NOMO-1 treated with DMSO at 0.1 percent for 48 hours (cell line): ENCODE results near the gene PC.

Experiments
- DNase-seq: peaks from one replicate; lab custom pipeline; 2025; ENCODE audit not compliant: unreplicated experiment; lab: John Stamatoyannopoulos, UW

The PC gene

DNA sequence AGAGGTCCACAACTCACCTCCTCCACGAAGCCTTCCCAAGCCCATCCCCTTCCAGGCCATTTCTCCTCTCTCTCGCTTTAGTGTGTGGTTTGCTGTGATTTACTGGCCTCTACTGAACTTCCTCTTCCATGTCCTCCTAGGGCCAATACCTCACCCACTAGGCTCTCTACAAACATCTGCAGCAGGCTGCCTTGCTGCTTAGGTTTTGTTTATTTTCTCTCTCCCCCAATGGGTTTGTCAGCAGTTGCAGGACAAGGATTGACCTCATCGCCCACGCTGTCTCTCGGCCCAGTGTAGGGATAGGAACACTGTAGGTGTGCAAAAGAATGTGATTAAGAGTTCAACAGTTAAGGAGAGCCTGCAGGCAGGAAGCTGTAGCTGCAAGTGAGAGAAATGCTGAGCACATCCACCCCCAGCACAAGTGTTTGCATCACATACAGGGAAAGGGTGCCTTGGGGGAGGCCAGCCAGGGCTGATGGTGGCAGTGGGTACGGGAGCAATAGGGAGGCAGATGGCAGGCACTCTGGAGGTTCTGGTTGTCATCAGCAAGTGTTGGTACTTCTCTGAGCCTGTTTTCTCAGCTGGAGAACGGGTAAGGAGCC lies 1.4 kb downstream of the PC start:
- DNase-seq, result peak; percentile 77

DNA sequence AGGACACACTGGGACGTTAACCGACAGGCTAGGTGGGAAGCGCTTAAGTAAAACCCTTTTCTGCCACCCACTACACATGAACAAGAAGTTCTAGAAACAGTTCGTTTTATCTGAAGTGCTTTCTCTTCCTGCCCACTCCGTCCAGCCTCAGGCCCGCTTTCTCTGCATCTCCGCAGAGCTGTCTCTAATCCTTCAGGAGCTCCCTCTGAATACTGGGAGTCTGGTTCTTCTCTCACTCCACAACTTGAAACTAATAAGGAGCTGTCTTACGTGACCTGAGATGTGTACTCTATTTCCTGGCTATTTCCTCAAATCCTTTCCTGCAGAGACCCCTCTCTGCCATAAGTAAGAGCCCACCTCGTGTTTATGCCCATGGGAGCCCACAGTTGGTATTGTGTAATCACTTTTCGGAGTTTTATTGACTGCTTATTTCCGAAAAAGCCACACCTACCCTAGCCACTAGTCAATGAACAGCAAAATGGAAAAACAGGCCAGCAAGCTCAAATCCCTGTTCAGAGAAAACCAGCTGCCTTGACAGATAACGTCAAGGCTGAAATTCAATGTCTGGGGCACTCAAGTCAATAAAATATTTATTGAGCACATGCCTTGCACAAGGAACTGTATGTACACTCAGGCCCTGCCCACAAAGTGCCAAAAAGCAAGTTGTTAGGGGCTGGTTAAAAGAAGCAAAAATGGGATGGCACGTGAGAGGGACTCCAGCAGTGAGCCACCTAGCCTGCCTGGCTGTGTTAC lies 4.9 kb downstream of the PC start:
- DNase-seq, result no peak

DNA sequence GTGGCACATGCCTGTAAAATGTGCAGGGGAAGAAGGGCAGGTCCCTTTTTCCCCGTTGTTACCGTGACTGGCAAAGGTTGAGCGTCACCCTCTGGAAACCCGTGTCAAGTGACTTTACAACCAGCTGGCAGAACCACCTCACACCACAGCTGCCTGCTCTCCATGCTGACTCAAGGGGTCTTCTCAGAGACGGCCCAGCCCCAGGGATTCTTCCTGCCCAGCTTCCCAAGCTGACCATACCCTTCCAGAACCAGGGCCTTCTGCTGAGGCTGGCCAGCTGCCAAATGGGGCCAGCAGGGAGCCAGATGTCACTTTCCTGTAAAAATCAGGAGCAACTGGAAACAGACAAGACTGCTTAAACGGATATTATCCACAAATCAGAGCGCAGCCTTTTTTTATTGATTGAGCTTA lies 6.3 kb downstream of the PC start:
- DNase-seq, result no peak

DNA sequence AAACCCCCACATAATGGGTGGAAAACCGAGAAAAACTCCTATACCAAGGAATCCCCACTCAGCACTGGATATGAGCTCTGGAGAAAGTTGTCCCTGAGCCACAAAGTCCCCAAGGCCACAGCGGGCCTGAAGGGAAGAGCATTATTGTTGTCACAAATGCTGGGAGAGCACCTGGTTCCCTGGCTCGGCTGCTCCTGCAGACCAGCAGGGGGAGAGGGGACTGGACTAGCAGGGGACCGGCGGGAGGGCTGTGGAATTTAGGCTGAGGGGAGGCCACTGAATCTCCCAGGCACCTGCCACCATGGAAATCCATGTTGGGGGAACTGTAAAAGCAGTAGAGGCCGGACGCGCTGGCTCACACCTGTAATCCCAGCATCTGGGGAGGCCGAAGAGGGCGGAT lies 7.0 kb downstream of the PC start:
- no peak for DNase-seq

DNA sequence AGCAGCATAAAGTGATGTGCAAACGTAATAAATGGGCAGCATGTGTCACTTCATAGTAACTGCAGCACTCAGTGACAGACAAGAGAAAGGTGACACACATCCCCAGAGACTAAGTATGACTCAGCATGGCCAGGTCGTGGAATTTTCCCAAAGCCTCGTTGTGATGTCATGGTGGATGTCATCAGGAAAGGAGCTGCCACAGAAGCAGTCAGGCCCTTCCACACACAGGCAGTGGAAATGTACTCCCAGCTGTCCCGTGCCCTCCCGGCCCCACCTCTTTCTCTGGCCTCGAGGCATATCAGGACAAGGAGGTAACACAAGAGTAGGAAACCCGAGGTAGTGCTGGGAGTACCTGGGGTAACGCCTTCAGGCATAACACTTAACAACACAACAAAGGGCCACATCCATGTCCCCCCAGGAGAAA lies 8.1 kb downstream of the PC start:
- DNase-seq, result no peak

DNA sequence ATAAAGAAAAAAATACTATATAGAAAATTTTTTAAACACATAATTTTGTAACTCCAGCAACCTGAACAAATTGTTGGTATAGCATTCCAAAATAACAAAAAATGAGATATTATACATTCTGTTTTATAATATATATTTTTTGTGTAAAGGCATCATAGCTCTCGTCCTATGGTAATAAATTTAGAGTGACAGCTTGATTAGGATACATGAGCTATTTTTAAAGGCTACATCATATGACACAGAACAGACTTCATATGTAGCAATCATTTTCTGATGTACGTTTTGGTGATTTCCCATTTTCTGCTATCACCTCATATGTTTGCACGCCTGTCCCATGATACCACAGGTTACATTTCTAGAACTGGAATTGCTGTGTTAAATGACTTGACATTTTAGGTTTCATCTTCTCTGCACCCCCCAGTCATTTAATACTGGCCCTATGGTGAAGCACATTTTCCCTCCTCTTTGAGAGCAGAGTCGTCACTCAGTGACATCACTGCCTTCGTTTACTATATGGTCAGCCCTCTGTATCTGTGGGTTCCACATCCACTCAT lies 19.5 kb downstream of the PC start:
- DNase-seq, result no peak

DNA sequence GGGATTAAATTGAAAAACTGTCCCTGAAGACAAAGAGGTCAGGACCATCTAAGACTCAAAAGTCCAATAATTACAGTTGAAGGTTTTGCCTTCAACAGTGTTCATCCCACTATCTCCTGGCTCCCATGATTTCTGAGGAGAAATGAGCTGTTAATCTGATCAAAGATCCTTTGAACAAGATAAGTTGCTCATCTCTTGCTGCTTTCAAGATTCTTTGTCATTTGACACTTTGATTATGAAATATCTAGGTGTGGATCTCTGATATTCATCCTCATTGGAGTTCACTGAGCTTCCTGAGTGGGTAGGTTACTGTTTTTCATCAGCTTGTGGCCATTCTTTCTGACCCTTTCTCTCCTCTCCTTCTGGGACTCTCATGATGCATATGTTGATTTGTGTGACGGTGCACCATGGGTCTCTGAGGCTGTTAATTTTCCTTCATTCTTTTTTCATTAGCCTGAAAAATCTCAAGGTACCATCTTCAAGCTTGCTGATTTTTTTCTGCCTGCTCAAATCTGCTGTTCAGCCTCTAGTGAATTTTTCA lies 20.9 kb downstream of the PC start:
- DNase-seq, result no peak

DNA sequence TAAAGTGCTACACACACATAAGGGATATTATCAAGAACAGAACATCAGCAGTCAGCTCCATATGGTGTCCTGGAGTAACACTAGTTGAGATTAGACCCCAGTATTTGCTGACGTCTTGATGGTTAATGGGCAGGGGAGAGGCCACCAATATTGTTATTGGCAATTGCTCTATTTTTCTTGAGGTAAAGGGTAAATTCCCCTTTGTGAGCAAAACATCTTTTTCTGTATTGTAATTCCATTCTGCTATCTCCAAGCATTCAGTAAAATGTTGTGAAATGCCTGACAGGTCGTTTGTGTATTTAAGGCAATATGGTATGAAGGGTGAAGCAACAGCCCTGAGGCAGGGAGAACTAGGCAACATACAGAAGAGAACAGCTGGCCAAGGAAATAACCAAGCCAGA lies 21.9 kb downstream of the PC start:
- no peak for DNase-seq

DNA sequence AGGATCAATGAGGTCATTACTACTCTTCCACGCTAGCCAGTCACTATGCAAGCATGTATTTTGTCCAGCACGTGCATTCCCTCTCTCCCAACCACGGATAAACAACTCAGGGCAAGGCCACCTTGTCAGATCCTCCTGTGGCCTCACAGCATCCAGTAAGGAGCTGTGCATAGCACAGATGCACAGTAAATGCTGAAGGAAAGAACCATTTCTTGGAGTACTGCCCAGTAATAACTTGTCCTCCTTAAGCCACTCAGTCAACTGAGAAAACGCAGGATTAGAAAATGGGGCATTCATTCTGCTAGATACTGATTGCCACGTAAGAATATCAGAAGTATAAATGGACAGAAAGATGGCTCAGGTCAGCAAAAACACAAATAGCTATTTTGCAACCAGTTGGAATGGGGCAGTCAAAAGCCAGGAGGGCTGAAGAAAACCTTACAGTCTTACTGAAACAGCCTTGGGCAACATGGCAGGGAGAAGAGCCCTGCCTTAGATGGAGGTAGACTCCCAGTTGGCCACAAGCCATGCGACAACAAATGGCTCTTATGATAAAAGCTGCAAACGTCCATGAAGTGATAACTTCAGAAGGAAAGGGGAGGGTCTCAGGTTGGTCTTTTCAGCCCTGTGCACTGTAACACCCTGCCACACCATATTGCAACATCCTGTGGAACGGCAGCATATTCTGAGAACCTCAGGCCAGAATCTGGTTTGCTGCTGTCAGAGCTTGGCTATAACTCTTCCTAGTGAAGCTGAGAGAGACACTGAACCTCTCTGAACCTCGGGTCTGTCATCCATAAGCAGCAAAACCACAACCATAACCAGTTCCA lies 23.0 kb downstream of the PC start:
- no peak for DNase-seq

DNA sequence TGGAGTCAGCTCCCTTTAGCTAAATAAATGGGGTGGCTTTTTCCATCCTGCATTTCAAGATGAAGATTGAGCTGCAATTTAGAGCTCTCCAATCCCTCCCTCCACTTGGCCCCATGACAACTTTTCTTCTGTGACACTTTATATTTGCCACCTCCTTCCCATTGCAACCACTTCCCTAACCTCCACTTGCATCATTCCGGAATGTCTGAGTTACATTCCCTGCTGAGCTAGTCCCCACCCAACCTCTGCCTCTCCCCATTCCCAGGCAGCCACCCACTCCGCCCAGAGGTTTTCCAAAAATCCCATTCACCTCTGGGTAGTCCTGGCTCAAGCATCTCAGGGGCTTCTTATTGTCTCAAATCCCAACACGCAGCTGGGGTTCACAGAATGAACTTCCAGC lies 24.7 kb downstream of the PC start:
- DNase-seq, result no peak

DNA sequence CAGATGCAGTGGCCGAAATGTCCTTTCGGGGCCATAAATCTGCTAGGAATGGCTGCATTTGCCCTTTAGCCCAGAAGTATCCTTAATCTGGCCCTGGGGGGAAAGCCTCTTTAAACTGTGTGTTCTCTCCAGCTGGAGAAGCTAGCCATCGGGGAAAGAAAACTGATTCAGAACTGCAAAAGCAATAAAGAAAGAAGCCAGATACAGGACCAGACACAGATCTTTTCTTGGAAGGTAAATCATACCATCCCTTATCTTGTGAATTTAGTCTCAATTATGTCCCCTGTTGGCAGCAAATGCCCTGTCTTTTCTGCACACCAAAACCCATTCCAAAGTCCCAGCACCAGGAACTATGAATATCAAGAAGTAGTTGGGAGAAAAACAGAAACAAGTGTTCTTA lies 25.6 kb downstream of the PC start:
- DNase-seq, result no peak

DNA sequence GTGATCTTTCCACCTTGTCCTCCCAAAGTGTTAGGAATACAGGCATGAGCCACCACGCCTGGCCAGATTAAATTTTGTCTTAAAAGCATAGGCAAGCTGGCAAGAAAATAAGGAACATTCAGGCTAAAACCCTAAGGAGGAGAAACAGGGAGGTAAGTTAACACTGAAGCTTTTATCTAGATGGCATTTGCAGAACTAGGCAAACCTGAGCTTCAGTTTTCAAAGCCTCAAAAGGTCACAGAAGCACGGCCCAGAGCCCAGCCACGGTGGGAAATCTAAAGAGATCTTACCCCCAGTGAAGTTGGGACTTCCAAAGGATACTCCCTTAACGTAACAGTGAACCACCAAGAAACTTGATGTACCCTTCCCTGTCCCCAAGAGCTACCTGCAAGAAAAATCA lies 28.4 kb downstream of the PC start:
- no peak for DNase-seq

DNA sequence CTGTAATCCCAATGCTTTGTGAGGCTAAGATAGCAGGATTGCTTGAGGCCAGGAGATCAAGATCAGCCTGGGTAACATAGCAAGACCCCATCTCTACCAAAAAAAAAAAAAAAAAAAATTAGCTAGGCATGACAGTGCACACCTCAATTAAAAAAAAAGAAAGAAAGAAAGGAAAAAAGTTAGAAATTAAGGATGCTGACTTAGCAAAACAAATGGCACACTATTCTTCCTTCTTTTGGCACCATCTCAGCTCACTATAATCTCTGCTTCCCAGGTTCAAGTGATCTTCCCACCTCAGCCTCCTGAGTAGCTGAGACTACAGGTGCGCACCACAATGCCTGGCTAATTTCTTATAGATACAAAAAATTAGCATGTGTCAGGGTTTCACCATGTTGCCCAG lies 33.9 kb downstream of the PC start:
- no peak for DNase-seq

DNA sequence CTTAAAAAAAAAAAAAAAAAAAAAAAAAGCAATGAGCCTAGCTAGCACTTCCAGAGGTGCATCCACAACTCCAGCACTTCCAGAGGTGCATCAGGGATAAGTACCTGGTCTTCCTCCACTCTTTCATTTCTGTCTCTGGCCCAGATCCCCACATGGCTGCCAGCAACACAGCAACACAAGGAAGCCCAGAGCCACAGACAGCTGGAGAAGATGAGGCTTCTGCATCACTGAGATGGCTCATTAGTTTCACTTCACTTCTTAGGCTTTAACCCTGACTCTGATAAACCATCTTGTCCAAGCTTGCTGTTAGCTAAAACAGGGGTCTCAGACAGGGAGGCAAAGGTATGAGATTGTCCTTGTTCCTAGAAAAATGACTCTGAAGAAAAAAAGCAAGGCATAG lies 35.6 kb downstream of the PC start:
- DNase-seq, result peak; percentile 45

DNA sequence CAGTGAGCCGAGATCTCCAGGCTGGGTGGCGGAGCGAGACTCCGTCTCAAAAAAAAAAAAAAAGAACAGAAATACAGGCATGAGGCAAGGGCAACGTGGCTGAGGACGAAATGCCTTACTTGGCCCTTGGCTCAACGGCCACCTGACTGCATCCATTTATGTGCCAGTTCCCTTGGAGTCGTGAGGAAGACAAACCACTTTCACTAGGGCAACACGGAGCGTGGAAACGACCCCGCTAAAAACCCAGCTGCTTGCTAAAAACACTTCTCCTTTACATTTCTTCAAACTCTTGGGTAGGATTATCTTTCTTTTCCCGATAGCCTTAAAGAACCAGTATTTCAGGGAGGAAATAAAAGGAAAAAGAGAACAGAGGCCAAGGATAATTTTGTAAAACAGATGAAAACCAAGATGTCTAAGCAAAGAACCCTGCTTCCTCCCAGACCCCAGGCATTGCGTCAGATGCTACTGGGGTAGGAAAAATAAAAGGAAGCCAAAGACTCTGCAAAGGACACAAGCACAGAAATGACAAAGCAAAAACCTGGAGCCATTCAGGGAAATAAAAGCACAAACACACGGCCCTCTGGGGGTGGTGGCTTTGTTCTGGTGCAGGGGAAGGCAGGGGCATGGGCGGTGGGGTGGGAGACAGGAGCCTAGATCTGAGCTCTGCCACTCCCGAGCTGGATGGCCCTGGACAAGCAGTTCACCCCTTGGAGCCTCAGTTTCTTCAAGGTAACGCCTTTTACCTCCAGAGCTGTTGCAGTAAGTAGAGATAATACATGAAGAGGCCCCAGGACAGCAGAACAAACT lies 37.0 kb downstream of the PC start:
- peak; percentile 71 for DNase-seq

DNA sequence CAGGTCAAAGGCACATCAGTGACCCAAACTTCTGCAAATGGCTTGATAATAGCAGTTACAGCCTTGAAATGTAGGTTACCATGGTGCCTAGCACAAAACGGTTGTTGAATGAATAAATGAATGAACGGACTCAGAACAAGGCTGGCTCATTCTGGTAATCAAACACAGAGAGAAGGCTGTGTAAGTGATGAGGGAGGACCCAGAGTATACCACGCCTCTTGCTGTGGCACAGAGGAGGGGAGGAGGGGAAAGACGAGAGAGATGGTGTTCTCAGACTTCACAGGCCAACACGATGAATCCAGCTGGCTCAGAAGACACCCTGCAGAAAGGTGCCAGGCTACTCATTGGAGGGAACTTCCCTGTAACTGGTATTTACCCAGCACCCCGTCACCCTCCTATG lies 38.3 kb downstream of the PC start:
- no peak for DNase-seq

DNA sequence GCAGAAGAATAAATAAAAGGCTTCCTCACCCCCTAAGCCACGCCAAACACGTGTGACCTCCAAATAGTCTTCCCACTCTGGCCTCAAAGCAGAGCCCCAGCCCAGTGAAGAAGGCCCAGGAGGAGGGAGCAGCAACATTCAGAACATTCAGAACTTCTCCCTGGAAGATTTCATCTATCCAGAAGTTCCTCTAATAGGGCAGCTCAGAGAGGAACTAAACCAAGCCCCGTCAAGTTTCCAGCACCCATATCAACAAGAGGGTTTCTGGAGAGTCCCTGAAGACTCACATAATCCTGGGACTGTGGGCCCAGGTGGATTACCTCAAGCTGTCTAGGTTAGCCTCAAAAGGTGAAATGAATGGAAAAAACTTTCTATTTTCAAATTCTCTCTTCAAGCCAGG lies 39.4 kb downstream of the PC start:
- no peak for DNase-seq

DNA sequence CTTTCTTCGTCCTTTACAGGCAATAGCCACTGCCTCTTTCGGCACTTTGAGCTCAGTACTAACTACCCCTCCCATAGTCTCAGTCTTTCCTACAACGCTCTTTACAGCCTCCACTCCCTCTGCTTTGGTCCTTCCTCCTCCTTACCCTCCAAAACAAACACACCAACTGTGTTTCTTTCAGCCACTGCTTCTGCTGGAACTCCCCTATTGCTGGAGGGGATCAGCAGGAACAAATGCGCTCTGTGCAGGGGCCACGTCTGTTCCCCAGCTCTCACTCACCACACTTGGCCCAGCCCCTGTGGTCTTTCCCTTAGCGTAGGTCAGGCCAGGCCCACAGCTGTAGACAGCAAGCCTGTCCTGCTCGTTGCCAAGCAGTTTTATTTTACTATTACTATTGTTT lies 42.3 kb downstream of the PC start:
- DNase-seq, result no peak

DNA sequence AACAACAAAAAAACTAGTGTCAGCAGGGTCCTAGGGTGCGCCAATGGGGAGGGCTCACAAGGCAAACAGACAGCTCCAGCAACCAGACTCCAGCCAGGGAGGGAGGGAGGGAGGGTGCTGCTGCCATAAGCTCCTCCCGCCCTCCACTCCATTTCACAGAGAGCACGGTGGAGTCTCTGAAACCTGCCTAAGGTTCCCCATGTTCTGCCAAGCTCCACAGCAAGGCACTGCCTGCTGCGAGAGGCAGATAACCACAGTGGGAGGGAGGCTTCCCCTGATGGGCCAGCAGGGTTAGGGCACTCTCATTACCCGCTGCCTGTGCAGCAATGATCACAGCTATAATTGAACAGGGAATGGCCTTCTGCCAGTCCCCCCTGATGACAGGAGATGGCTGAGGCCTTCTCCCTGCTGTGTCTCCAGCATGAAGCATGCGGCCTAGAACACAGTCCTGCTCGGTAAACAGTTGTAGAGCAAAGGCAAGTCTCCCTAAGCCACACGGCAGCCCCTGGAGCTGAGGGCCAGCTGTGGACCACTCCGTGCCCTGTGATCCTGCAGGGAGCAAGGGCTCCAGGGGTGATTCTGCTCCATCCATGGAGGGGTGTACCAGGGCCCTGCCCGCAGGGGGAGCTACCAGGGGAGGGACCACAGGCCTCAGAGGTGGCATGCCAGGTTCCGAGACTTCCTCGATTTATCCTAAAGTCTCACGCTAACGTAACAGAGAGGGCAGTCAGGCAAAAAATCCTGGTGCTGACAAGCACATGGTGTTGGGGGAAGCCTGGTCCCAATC lies 42.9 kb downstream of the PC start:
- DNase-seq, result no peak

DNA sequence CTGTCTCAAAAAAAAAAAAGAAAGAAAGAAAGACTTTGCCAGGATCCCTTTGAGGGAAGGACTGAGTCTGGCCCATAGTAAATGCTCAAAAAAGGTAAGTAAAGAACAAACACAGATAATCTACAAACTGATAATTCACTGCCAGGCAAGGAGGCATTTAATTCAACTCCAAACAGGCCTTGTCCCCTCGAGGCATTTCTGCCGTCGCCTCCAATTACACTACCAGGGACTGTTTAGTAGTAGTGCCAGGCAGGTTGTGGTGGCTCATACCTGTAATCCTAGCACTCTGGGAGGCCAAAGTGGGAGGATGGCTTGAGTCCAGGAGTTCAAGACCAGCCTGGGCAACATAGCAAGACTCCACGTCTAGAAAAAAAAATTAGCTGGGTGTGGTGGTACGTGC lies 43.7 kb downstream of the PC start:
- DNase-seq, result no peak
